ENCODE results near the gene CCDC24.

GRCh38 chr1:43960798-43961197, 30.6 kb upstream of the CCDC24 start:
- TF ChIP-seq ZNF384 (IDR thresholded peaks at IDR 0.05; ENCODE audit: low read depth, low read length) (no peak), CHD2 (IDR thresholded peaks at IDR 0.05; ENCODE audit: low read depth, low read length) (no peak), TCF3 (CRISPR knock-in tag; IDR thresholded peaks at IDR 0.05) (no peak), BCL6 (CRISPR knock-in tag; IDR thresholded peaks at IDR 0.05) (no peak), RFX5 (IDR thresholded peaks at IDR 0.05; ENCODE audit: low read depth, low read length) (no peak), SREBF2 (CRISPR knock-in tag; IDR thresholded peaks at IDR 0.05) (no peak), SMARCB1 (IDR thresholded peaks at IDR 0.05; ENCODE audit: insufficient read length, low read depth) (no peak), DMBX1 (CRISPR knock-in tag; IDR thresholded peaks at IDR 0.05; ENCODE audit: borderline replicate concordance) (no peak), JUND (IDR thresholded peaks at IDR 0.05; ENCODE audit: borderline replicate concordance, low read depth, low read length) (no peak), JUND (tag; IDR thresholded peaks at IDR 0.05; ENCODE audit: borderline replicate concordance, low read depth, low read length) (no peak), NONO (IDR thresholded peaks at IDR 0.05; ENCODE audit: low read depth in 2 of 2, low read length in 1 of 2) (no peak)
